ENCODE data around the gene HERPUD2. TPM values are rescaled to one million over a fixed set of nuclear protein-coding genes. Genes with fewer than 3 reads are reported as not detected.
"Not testable (repeated sequence)": the region's sequence is repeated elsewhere in the genome, so short reads cannot be mapped to it uniquely, and the experiment has no call there.

The HERPUD2 gene
- total and polyA plus RNA-seq, 2 experiments from 2014 or later = 21.7 to 43.9 TPM

DNA sequence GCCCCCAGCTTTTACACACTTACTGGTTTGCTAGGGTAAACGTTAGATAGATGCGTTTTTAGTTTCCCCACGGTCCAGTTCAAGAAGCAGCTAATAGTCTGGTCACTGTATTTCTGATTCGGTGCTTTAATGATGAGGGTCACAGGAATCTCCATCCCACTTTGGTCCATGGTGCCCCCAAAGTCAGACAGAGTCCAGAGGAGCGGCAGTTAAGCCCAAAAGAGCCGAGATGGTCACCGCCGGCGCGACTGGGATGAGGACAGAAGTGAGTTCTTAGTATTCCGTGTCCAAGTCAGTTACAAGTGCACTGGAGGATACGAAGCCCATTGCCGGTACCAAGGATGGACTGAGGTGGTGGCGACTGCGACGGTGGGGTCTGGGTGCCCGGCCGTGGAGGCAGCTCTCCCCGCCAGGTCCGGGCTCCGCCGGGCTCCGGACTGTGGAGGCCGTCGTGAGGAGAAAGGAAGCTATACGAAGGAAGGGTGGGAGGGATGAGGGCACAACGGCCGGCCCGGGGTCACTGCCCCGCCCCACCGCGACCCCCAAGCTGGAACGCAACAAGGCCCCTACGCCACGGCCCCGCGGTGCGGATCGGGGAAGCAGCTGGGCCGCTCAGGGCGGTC is 663 bp downstream of the HERPUD2 start:
- Histone ChIP-seq H3K36me3 (no peaks in the 10 kb centered on the region), H3K27me3 (no peaks in the 10 kb centered on the region), H3K27ac (peak overlapping the region; percentile 96), H3K4me3 (peak overlapping the region; percentile 72), H3K9me3 (ENCODE audit: low read depth) (no peaks in the 10 kb centered on the region), H3K4me1 (ENCODE audit: low read depth) (peaks cover 15% of the 10 kb centered on the region)
- no peak for DNase-seq (ENCODE audit: low read depth in 1 of 2, low spot score in 1 of 2)
- TF ChIP-seq, protein P1, sequence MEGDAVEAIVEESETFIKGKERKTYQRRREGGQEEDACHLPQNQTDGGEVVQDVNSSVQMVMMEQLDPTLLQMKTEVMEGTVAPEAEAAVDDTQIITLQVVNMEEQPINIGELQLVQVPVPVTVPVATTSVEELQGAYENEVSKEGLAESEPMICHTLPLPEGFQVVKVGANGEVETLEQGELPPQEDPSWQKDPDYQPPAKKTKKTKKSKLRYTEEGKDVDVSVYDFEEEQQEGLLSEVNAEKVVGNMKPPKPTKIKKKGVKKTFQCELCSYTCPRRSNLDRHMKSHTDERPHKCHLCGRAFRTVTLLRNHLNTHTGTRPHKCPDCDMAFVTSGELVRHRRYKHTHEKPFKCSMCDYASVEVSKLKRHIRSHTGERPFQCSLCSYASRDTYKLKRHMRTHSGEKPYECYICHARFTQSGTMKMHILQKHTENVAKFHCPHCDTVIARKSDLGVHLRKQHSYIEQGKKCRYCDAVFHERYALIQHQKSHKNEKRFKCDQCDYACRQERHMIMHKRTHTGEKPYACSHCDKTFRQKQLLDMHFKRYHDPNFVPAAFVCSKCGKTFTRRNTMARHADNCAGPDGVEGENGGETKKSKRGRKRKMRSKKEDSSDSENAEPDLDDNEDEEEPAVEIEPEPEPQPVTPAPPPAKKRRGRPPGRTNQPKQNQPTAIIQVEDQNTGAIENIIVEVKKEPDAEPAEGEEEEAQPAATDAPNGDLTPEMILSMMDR (IDR thresholded peaks at IDR 0.05; ENCODE audit: low read depth, low read length) = no peak

DNA sequence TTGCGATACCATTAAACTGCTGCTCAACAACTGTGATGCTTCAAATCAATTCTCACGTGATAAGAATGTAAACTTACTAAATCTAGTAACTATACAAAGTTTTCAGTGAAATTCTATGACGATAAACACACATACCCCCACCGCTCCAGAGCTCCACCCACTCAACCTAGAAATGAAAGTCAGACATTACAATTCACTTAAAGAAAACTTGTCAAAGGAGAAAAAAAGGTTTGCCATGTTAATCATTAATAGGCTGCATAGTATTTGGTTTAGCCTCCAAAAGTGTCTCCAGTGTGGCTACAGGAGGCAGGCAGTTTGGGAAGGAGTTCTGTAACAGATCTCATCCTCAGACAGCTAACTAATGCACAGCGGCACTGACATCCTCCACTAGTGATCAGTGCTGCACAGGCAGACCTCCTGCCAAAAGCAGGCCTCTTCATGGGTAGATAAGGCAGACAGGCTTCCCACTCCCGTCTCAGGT is 3.1 kb downstream of the HERPUD2 start:
- DNase-seq (ENCODE audit: low read depth in 1 of 2, low spot score in 1 of 2) = peak; percentile 7 to 47
- no peak overlapping the region for H3K27ac ChIP-seq
- peak overlapping the region; percentile 13 for H3K4me3 ChIP-seq

GRCh38 chr7:35691366-35691765 is 3.6 kb downstream of the HERPUD2 start:
- Histone ChIP-seq H3K27me3 (no peaks in the 10 kb centered on the region), H3K9me3 (ENCODE audit: low read depth) (no peaks in the 10 kb centered on the region), H3K36me3 (no peaks in the 10 kb centered on the region), H3K4me3 (no peak overlapping the region), H3K4me1 (ENCODE audit: low read depth) (peaks cover 15% of the 10 kb centered on the region), H3K27ac (no peak overlapping the region)
- DNase-seq (ENCODE audit: low read depth in 1 of 2, low spot score in 1 of 2) = no peak
- TF ChIP-seq, protein P1 (IDR thresholded peaks at IDR 0.05; ENCODE audit: low read depth, low read length) = no peak

More for the DNA sequence above, 3.1 kb downstream of the HERPUD2 start:
- TF ChIP-seq, protein P1 (IDR thresholded peaks at IDR 0.05; ENCODE audit: low read depth, low read length) = no peak
- Histone ChIP-seq H3K9me3 (ENCODE audit: low read depth) (no peaks in the 10 kb centered on the region), H3K27me3 (no peaks in the 10 kb centered on the region), H3K4me1 (ENCODE audit: low read depth) (peaks cover 15% of the 10 kb centered on the region), H3K36me3 (no peaks in the 10 kb centered on the region)

GRCh38 chr7:35690614-35691013 is 4.3 kb downstream of the HERPUD2 start:
- peaks cover 15% of the 10 kb centered on the region for H3K4me1 ChIP-seq (ENCODE audit: low read depth)
- H3K27ac ChIP-seq; DNase-seq (ENCODE audit: low read depth in 1 of 2, low spot score in 1 of 2); H3K27me3 ChIP-seq; H3K9me3 ChIP-seq (ENCODE audit: low read depth); H3K36me3 ChIP-seq; H3K4me3 ChIP-seq: not testable (repeated sequence)

DNA sequence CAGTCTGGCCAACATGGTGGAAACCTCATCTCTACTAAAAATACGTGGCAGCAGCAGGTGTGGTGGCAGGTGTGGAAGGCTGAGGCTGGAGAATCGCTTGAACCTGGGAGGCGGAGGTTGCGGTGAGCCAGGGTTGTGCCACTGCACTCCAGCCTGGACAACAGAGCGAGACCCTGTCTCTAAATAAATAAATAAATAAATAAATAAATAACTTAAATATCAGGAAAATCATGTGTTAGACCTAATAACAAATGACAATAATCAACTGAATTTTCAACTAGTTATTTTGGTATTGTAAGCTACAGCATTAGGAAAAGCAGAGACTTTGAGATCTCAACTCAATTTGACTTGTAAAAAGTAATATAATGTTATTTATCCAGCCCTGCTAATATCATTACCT is 9.2 kb downstream of the HERPUD2 start:
- no peak overlapping the region for H3K4me3 ChIP-seq
- no peaks in the 10 kb centered on the region for H3K36me3 ChIP-seq
- no peak overlapping the region for H3K27ac ChIP-seq
- DNase-seq (ENCODE audit: low read depth in 1 of 2, low spot score in 1 of 2) = no peak
- no peaks in the 10 kb centered on the region for H3K4me1 ChIP-seq (ENCODE audit: low read depth)
- TF ChIP-seq, protein P1 (IDR thresholded peaks at IDR 0.05; ENCODE audit: low read depth, low read length) = no peak
- no peaks in the 10 kb centered on the region for H3K9me3 ChIP-seq (ENCODE audit: low read depth)
- no peaks in the 10 kb centered on the region for H3K27me3 ChIP-seq

DNA sequence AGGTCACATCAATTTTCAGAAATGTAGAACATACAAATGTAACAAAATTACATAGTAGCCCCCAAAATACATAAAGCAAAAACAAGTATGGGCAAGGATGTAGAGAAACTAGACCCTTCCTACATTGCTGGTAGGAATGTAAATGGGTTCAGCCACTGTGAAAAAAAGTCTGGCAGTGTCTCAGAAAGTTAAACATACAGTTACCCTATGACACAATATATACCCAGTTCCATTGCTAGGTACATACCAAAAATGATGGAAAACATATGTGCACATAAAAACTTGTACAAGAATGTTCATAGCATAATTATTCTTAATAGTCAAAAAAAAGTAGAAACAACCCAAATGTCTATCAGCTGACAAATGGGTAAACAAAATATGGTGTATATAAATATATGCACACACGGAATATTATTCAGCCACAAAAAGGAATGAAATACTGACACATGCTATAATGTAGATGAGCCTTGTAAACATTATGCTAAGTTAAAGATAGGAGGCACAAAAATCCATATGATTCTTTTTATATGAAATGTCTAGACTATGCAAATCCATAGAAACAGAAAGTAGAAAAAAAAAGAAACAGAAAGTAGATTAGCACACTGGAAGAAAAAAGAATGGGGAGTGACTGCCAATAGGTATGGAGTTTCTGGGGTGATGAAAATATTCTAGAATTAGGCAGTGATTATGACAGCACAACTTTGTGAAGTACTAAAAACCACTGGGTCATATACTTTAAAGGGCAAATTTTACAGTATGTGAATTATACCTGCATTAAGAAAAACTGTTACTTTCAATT is 13.5 kb downstream of the HERPUD2 start:
- no peaks in the 10 kb centered on the region for H3K4me1 ChIP-seq (ENCODE audit: low read depth)
- H3K27me3 ChIP-seq = no peaks in the 10 kb centered on the region
- no peak overlapping the region for H3K4me3 ChIP-seq
- DNase-seq (ENCODE audit: low read depth in 1 of 2, low spot score in 1 of 2) = no peak
- H3K27ac ChIP-seq = no peak overlapping the region
- TF ChIP-seq, protein P1 (IDR thresholded peaks at IDR 0.05; ENCODE audit: low read depth, low read length) = no peak
- H3K36me3 ChIP-seq = no peaks in the 10 kb centered on the region
- no peaks in the 10 kb centered on the region for H3K9me3 ChIP-seq (ENCODE audit: low read depth)
